Measurements from ENCODE around the gene FBXO11.
"Not testable (repeated sequence)": the region's sequence is repeated elsewhere in the genome, so short reads cannot be mapped to it uniquely, and the experiment has no call there.

The FBXO11 gene

GRCh38 chr2:47897883-47898731 is 8.2 kb downstream of the FBXO11 start:
- DNase-seq = no peak

GRCh38 chr2:47897191-47897882 is 9.0 kb downstream of the FBXO11 start:
- DNase-seq = not testable (repeated sequence)

- no peak for DNase-seq
These were observed 9.8 kb downstream of the FBXO11 start for GRCh38 chr2:47896450-47896968.

- no peak for DNase-seq
These were observed 12.5 kb downstream of the FBXO11 start for GRCh38 chr2:47893771-47894170.

- no peak for DNase-seq
These were observed 14.0 kb downstream of the FBXO11 start for GRCh38 chr2:47892338-47892730.

- no peak for DNase-seq
These were observed 14.6 kb downstream of the FBXO11 start for GRCh38 chr2:47891369-47892337.

GRCh38 chr2:47890711-47891368 is 15.5 kb downstream of the FBXO11 start:
- DNase-seq = no peak

- no peak for DNase-seq
These were observed 17.6 kb downstream of the FBXO11 start for GRCh38 chr2:47888581-47889280.

GRCh38 chr2:47876912-47877311 is 29.4 kb downstream of the FBXO11 start:
- DNase-seq = no peak

- no peak for DNase-seq
These were observed 33.4 kb downstream of the FBXO11 start for GRCh38 chr2:47872941-47873340.

- no peak for DNase-seq
These were observed 35.4 kb downstream of the FBXO11 start for GRCh38 chr2:47870641-47871540.

- no peak for DNase-seq
These were observed 36.3 kb downstream of the FBXO11 start for GRCh38 chr2:47869859-47870595.

GRCh38 chr2:47868611-47869352 is 37.5 kb downstream of the FBXO11 start:
- no peak for DNase-seq

GRCh38 chr2:47867205-47867604 is 39.1 kb downstream of the FBXO11 start:
- DNase-seq = no peak

GRCh38 chr2:47864566-47864965 is 41.7 kb downstream of the FBXO11 start:
- no peak for DNase-seq

- no peak for DNase-seq
These were observed 43.3 kb downstream of the FBXO11 start for GRCh38 chr2:47862949-47863348.

- DNase-seq = not testable (repeated sequence)
These were observed 53.1 kb downstream of the FBXO11 start for GRCh38 chr2:47853067-47853777.

GRCh38 chr2:47850198-47850597 is 56.1 kb downstream of the FBXO11 start:
- DNase-seq = no peak
